HepG2 (cell line): ENCODE data around the gene DRAP1.

Source experiments
- CBX5 ChIP-seq: sonication (generic); formaldehyde crosslinking; IDR thresholded peaks from 2 replicates; pipeline ENCODE4 v1.4.0; 2020; ENCODE audit warnings: missing genetic modification reagents, borderline replicate concordance
- CHCHD3 ChIP-seq: sonication (generic); formaldehyde crosslinking; IDR thresholded peaks from 2 replicates; pipeline ENCODE4 v1.8.0; 2022; ENCODE audit warnings: mild to moderate bottlenecking, missing genetic modification reagents, moderate library complexity
- HCFC1 ChIP-seq: fragments of 150-350 bp; IDR thresholded peaks from 2 replicates; pipeline ENCODE4 v1.6.1; 2014; ENCODE audit warnings: low read depth, low read length
- POGZ ChIP-seq: sonication (generic); formaldehyde crosslinking; IDR thresholded peaks from 2 replicates; pipeline ENCODE4 v1.4.0; 2020; ENCODE audit warnings: mild to moderate bottlenecking, missing genetic modification reagents
- RFX1 ChIP-seq: fragments of 450-650 bp; IDR thresholded peaks from 2 replicates; pipeline ENCODE4 v1.6.1; 2017
- TOE1 ChIP-seq: sonication (generic); formaldehyde crosslinking; IDR thresholded peaks from 2 replicates; pipeline ENCODE4 v1.4.0; 2020; ENCODE audit warnings: mild to moderate bottlenecking, missing genetic modification reagents
- ZBTB1 ChIP-seq: sonication (generic); formaldehyde crosslinking; IDR thresholded peaks from 2 replicates; pipeline ENCODE4 v1.4.0; 2020; ENCODE audit warnings: missing genetic modification reagents, borderline replicate concordance
- TF ChIP-seq, protein P1 (sequence below): IDR thresholded peaks from 2 replicates; pipeline ENCODE4 v1.6.1; 2012; ENCODE audit warnings: low read length, improper control_type of control experiment

DNA sequence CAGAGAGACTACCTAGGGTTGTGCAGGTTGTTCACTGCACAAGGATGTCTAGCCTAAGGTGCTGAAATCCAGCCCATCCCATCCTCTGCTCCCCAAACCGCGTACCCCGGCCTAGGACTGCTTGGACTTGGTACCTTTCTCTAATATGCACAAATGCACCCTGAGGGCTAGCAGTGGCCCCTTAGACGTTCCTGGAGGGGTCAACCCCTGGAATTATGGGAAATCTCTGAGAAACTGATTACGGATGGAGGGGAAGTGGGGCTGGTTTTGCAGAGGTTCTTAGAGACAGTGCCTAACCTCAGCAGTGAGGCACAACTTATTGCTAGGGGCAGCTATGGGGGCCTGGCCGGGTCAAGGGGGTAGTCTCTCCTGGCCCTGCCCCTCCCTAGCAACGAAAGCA is 2.8 kb upstream of the DRAP1 start:
- TF ChIP-seq TOE1 (CRISPR knock-in tag) (no peak), CHCHD3 (CRISPR knock-in tag) (no peak), RFX1 (no peak), ZBTB1 (CRISPR knock-in tag) (no peak), CBX5 (CRISPR knock-in tag) (no peak), POGZ (CRISPR knock-in tag) (no peak), HCFC1 (no peak)
- TF ChIP-seq, protein P1, sequence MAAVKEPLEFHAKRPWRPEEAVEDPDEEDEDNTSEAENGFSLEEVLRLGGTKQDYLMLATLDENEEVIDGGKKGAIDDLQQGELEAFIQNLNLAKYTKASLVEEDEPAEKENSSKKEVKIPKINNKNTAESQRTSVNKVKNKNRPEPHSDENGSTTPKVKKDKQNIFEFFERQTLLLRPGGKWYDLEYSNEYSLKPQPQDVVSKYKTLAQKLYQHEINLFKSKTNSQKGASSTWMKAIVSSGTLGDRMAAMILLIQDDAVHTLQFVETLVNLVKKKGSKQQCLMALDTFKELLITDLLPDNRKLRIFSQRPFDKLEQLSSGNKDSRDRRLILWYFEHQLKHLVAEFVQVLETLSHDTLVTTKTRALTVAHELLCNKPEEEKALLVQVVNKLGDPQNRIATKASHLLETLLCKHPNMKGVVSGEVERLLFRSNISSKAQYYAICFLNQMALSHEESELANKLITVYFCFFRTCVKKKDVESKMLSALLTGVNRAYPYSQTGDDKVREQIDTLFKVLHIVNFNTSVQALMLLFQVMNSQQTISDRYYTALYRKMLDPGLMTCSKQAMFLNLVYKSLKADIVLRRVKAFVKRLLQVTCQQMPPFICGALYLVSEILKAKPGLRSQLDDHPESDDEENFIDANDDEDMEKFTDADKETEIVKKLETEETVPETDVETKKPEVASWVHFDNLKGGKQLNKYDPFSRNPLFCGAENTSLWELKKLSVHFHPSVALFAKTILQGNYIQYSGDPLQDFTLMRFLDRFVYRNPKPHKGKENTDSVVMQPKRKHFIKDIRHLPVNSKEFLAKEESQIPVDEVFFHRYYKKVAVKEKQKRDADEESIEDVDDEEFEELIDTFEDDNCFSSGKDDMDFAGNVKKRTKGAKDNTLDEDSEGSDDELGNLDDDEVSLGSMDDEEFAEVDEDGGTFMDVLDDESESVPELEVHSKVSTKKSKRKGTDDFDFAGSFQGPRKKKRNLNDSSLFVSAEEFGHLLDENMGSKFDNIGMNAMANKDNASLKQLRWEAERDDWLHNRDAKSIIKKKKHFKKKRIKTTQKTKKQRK, result no peak
